Measurements from ENCODE around the gene POLR2L. TPM values are rescaled to one million over a fixed set of nuclear protein-coding genes. Genes with fewer than 3 reads are reported as not detected.

Gene POLR2L
- total RNA-seq, 2 experiments from 2014 or later, result 74.6 to 79.4 TPM

DNA sequence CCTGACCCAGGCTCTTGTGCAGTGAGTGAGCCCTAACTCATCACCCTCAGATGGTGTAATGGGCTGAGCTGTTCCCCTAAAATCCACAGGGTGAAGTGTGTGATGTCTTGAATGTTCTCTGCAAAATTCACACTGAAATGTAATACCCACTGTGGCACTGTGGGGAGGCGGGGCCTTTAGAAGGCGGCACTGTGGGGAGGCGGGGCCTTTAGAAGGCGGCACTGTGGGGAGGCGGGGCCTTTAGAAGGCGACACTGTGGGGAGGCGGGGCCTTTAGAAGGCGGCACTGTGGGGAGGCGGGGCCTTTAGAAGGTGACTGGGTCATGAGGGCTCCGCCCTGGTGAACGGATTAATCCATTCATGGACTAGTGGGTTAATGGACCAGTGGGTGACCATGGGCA, 35.2 kb upstream of the POLR2L start:
- POLR2A ChIA-PET, result no interaction called here

DNA sequence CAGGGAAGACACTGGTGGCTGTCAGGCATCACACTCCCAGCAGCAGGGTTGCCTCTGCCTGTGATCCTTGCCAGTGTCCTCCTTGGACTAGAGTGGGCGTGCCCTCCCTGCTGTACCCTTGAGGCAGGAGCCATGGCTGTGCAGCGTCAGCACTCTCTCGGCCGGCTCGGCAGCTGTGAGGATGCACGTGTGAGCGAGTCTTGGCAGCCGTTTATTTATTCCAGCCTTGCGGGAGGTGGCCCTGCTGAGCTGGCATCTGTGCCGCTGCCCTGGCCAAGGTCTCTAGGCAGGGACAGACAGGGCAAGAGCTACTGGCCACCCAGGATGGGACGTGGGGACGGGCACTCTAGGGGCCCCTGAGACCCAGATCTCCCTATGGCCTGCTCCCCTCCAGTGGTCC, 34.2 kb upstream of the POLR2L start:
- intact Hi-C loops (cut with DNase I, micrococcal nuclease), result no loop called here
- no peak overlapping the region for H3K4me3 Mint-ChIP-seq
- CTCF ChIA-PET, result no interaction called here

More for the DNA sequence above, 35.2 kb upstream of the POLR2L start:
- ATAC-seq, result peak; percentile 57
- Mint-ChIP-seq H3K4me3 (no peak overlapping the region), H3K27me3 (no peaks in the 10 kb centered on the region), H3K9me3 (ENCODE audit: low read depth) (no peaks in the 10 kb centered on the region), H3K4me1 (no peaks in the 10 kb centered on the region), H3K27ac (no peak overlapping the region), H3K36me3 (ENCODE audit: low read depth) (peaks cover 34% of the 10 kb centered on the region)
- DNase-seq, result peak; percentile 61
- intact Hi-C loops (cut with DNase I, micrococcal nuclease), result no loop called here
- CTCF ChIA-PET, result no interaction called here

DNA sequence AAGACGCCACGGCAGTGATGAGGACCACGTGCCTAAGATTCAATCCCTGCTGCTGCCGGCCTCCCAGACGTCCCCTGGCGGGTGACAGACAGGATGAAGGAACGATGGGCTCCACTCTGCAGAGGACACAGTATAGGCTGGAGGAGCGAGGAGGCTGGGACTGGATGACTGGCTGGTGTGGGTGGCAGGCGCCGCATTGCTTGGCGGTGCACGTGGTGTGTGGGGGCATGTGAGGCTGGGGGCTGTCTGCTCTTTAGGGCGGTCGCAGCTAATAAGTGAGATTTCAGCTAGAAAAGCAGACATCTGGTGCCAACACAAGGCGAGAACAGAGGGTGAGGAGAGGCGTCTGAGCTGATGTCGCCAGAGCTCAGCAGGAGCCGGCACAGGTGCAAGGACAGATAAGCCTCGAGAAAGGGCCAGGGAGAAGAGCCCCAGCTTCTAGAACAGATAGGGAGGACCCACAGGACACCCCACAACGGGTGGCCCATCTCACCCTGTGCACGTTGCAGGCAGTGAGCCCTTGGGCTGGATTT, 33.5 kb upstream of the POLR2L start:
- DNase-seq (no peak), ATAC-seq (no peak)
- no peaks in the 10 kb centered on the region for H3K4me1 Mint-ChIP-seq
- H3K27me3 Mint-ChIP-seq, result no peaks in the 10 kb centered on the region
- H3K27ac Mint-ChIP-seq, result no peak overlapping the region
- H3K36me3 Mint-ChIP-seq (ENCODE audit: low read depth), result peaks cover 28% of the 10 kb centered on the region
- intact Hi-C loops (cut with DNase I, micrococcal nuclease), result no loop called here
- ChIA-PET POLR2A (interaction anchor here (0.7 kb wide), 1 partner anchor 9 kb away, joined by 3 read pairs; no protein-coding TSS in a partner anchor), CTCF (no interaction called here)
- no peak overlapping the region for H3K4me3 Mint-ChIP-seq
- H3K9me3 Mint-ChIP-seq (ENCODE audit: low read depth), result no peaks in the 10 kb centered on the region

More for the DNA sequence above, 34.2 kb upstream of the POLR2L start:
- DNase-seq (no peak), ATAC-seq (no peak)
- POLR2A ChIA-PET, result interaction anchor here (0.7 kb wide), 1 partner anchor 10 kb away, joined by 3 read pairs; no protein-coding TSS in a partner anchor
- Mint-ChIP-seq H3K4me1 (no peaks in the 10 kb centered on the region), H3K27me3 (no peaks in the 10 kb centered on the region), H3K36me3 (ENCODE audit: low read depth) (peaks cover 29% of the 10 kb centered on the region), H3K27ac (no peak overlapping the region), H3K9me3 (ENCODE audit: low read depth) (no peaks in the 10 kb centered on the region)

DNA sequence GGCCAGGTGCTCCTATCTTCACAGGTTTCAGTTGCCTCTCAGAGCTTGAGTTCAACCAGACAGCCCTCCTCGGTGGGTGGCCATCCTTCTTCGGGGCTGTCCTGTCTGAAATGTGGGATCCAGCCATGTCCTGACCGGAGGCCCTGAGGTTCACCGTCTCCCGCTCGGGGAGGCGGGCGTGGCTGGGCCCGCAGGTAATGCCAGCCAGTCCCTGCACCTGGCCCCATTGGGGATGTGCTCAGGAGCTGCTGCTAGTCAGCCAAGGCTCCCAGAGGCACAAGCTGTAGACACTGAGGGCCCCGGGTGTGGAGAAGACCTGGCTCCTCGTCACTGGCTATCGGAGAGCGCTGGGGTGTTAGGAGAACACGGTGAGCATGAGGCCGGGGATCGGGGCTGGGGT, 32.9 kb upstream of the POLR2L start:
- DNase-seq (no peak), ATAC-seq (no peak)
- intact Hi-C loops (cut with DNase I, micrococcal nuclease), result no loop called here
- Mint-ChIP-seq H3K27ac (no peak overlapping the region), H3K9me3 (ENCODE audit: low read depth) (no peaks in the 10 kb centered on the region), H3K27me3 (no peaks in the 10 kb centered on the region), H3K4me3 (no peak overlapping the region), H3K4me1 (no peaks in the 10 kb centered on the region), H3K36me3 (ENCODE audit: low read depth) (peaks cover 24% of the 10 kb centered on the region)
- ChIA-PET POLR2A (no interaction called here), CTCF (no interaction called here)

DNA sequence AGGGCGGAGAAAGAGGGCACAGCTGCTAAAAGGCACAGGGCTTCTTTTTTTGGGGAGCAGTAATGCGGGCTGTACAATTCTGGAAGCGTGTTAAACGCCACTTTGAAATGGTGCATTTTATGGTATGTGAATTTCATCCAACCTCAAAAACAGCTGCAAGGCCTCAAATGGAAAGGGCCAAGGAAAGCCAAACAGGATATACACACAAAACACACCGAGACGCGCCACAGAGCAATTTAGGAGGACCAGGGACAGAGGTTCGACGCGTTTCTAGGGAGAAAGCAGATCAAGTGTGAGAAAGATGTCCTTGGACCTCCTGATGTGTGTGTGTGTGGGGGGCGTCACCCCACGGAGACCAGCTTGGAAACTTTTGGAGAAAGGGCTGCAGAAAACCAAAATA, 31.4 kb upstream of the POLR2L start:
- Mint-ChIP-seq H3K27ac (no peak overlapping the region), H3K36me3 (ENCODE audit: low read depth) (peaks cover 18% of the 10 kb centered on the region), H3K4me1 (no peaks in the 10 kb centered on the region), H3K4me3 (no peak overlapping the region), H3K27me3 (no peaks in the 10 kb centered on the region), H3K9me3 (ENCODE audit: low read depth) (no peaks in the 10 kb centered on the region)
- DNase-seq (no peak), ATAC-seq (no peak)
- intact Hi-C loops (cut with DNase I, micrococcal nuclease), result no loop called here
- CTCF ChIA-PET, result no interaction called here
- POLR2A ChIA-PET, result no interaction called here

DNA sequence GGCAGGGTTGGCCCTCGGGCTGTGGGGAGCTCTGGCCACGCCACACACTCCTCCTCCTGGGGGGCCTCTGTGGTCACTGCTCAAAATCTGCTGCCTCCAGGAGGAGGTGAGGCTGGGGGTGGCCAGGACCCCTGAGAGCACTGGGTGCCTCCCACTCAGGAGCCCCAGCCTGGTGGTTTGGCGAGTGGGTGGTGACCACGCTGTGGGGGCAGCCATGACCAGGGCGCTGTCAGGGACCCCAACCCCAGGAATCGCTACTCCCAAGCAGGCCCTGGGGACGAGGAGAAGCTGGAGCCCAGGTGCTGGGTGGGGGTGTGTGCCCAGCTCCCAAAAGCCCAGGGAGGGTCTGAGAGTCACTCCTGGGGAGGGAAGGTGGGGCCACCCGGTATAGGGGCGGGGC, 30.5 kb upstream of the POLR2L start:
- intact Hi-C loops (cut with DNase I, micrococcal nuclease), result no loop called here
- ChIA-PET POLR2A (no interaction called here), CTCF (no interaction called here)
- Mint-ChIP-seq H3K9me3 (ENCODE audit: low read depth) (no peaks in the 10 kb centered on the region), H3K4me3 (no peak overlapping the region), H3K4me1 (no peaks in the 10 kb centered on the region), H3K36me3 (ENCODE audit: low read depth) (peaks cover 16% of the 10 kb centered on the region), H3K27ac (no peak overlapping the region), H3K27me3 (no peaks in the 10 kb centered on the region)
- ATAC-seq (no peak), DNase-seq (no peak)

DNA sequence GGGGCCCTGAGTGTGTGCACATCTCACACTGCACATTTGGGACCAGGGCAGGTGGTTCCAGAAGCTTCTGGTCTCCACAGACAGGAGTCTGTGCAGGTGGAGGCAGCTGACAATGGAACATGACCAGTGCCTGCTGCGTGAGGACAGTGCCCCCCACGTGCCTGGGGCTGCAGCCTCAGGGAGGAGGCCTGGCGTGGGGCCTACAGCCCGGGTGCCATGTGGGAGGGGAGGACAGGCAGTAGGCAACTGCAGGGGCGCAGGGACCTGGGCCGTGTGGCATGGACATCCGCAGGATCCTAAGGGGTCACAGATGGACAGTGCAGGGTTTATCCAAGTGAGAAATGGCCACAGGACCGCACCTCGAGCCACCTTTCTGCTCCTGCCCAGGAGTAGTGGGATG, 29.1 kb upstream of the POLR2L start:
- Mint-ChIP-seq H3K27me3 (no peaks in the 10 kb centered on the region), H3K36me3 (ENCODE audit: low read depth) (peaks cover 10% of the 10 kb centered on the region), H3K4me3 (no peak overlapping the region), H3K9me3 (ENCODE audit: low read depth) (no peaks in the 10 kb centered on the region), H3K4me1 (no peaks in the 10 kb centered on the region), H3K27ac (no peak overlapping the region)
- ChIA-PET POLR2A (no interaction called here), CTCF (no interaction called here)
- DNase-seq (no peak), ATAC-seq (no peak)
- intact Hi-C loops (cut with DNase I, micrococcal nuclease), result no loop called here

DNA sequence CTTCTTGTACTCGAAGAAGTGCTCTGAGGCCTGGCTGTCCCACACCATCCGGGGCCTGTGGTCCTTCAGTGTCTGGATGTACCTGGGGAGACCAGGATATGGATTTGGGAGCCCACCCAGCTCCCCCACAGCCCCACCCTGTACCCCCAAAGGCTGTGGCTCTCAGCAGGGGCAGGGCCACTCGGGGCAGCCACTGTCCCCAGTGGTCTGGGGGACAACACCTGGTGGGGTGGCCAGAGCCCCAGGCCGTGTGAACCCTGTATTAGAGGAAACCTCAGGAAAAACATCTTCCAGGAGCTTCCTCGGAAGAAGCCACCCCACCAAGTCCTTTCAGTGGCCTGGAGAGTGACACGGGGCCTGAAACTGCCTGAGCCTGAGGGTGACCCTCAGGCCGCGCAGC, 28.1 kb upstream of the POLR2L start:
- ATAC-seq, result no peak
- H3K27ac Mint-ChIP-seq, result no peak overlapping the region
- CTCF ChIA-PET, result interaction anchor here (0.6 kb wide), 1 partner anchor 121 kb away, joined by 3 read pairs; no protein-coding TSS in a partner anchor
- intact Hi-C loops (cut with DNase I, micrococcal nuclease), result no loop called here
- no peaks in the 10 kb centered on the region for H3K27me3 Mint-ChIP-seq
- peaks cover 8% of the 10 kb centered on the region for H3K36me3 Mint-ChIP-seq (ENCODE audit: low read depth)
- POLR2A ChIA-PET, result no interaction called here
- H3K4me3 Mint-ChIP-seq, result no peak overlapping the region
- no peaks in the 10 kb centered on the region for H3K4me1 Mint-ChIP-seq
- H3K9me3 Mint-ChIP-seq (ENCODE audit: low read depth), result no peaks in the 10 kb centered on the region
- no peak for DNase-seq

DNA sequence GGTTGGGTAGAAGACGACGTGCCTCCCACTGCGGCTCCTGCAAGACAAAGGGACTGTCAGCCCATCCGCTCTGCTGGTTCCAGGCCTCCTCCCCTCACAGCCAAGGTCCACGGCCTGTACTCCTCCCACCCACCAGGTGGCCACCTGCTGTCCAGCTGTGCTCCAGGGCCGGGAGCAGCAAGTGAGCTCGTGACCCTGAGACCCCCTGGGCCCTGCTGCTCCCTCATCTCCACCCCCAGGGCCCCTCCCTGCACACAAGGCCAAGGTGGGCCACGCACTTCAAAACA, 27.7 kb upstream of the POLR2L start:
- ChIA-PET POLR2A (no interaction called here), CTCF (interaction anchor here (0.6 kb wide), 1 partner anchor 120 kb away, joined by 3 read pairs; no protein-coding TSS in a partner anchor)
- Mint-ChIP-seq H3K27ac (no peak overlapping the region), H3K9me3 (ENCODE audit: low read depth) (no peaks in the 10 kb centered on the region), H3K4me3 (no peak overlapping the region), H3K36me3 (ENCODE audit: low read depth) (peaks cover 8% of the 10 kb centered on the region), H3K27me3 (no peaks in the 10 kb centered on the region), H3K4me1 (no peaks in the 10 kb centered on the region)
- intact Hi-C loops (cut with DNase I, micrococcal nuclease), result no loop called here
- ATAC-seq (no peak), DNase-seq (no peak)

DNA sequence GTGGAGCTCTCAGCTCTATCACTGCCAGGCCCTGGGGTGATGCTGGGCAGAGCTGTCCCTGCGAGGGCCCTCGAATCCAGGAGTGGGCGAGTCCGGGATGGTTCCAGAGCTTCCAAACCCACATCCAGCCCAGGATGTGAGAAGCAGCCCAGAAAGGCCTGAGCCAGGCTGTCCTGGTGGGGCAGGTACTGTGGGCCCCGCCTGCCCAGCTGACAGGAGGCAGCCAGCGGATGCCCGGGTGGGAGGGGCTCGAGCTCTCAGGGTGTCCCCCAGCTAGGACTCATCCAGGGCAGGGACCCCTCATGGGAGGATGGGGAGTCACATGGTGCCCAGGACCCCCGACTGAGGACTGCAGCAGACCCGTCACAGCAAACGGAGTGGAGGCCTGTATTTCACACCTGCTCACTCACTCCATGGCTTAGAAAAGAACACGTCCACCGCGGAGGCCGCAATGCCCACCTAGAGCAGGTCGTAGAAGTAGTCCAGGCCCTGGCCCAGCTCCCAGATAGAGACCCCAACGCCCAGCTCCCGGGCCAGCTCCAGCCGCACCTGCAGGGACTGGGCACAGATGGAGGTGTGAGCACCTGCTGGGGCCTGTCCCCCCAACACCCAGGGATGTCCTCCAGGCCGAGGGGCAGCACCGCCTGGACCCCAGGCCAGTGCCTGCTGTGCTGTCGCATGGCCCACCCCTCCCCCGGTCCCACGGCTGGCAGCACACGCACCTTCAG, 27.2 kb upstream of the POLR2L start:
- CTCF ChIA-PET, result interaction anchor here (0.6 kb wide), 1 partner anchor 22 kb away, joined by 3 read pairs; no protein-coding TSS in a partner anchor
- peaks cover 7% of the 10 kb centered on the region for H3K36me3 Mint-ChIP-seq (ENCODE audit: low read depth)

DNA sequence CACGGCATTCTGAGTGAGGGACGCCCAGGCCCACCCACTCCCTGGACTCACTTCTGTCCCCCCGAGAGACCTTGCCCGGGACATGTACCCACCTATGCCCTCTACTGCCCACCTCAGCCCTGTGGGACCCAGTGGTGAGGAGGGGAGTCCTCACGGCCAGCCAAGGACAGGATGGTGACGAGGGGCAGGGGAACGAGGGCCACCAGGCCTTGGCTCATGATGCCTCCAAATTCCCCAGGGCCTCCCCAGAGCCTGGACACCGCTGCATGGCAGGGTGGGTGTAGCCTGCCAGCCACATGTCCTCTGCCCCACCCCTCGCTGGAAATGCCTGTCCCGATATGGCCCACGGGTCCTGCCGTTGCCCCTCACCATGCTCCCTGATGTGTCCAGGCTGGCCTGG, 26.5 kb upstream of the POLR2L start:
- Mint-ChIP-seq H3K4me1 (no peaks in the 10 kb centered on the region), H3K4me3 (no peak overlapping the region), H3K27ac (no peak overlapping the region), H3K9me3 (ENCODE audit: low read depth) (no peaks in the 10 kb centered on the region), H3K27me3 (no peaks in the 10 kb centered on the region), H3K36me3 (ENCODE audit: low read depth) (peaks cover 4% of the 10 kb centered on the region)
- no peak for ATAC-seq
- CTCF ChIA-PET, result no interaction called here
- no peak for DNase-seq
- POLR2A ChIA-PET, result no interaction called here
- intact Hi-C loops (cut with DNase I, micrococcal nuclease), result no loop called here

More for the DNA sequence above, 27.2 kb upstream of the POLR2L start:
- DNase-seq (no peak), ATAC-seq (no peak)
- intact Hi-C loops (cut with DNase I, micrococcal nuclease), result no loop called here
- Mint-ChIP-seq H3K27ac (no peak overlapping the region), H3K9me3 (ENCODE audit: low read depth) (no peaks in the 10 kb centered on the region), H3K4me3 (no peak overlapping the region), H3K27me3 (no peaks in the 10 kb centered on the region), H3K4me1 (no peaks in the 10 kb centered on the region)
- POLR2A ChIA-PET, result no interaction called here

DNA sequence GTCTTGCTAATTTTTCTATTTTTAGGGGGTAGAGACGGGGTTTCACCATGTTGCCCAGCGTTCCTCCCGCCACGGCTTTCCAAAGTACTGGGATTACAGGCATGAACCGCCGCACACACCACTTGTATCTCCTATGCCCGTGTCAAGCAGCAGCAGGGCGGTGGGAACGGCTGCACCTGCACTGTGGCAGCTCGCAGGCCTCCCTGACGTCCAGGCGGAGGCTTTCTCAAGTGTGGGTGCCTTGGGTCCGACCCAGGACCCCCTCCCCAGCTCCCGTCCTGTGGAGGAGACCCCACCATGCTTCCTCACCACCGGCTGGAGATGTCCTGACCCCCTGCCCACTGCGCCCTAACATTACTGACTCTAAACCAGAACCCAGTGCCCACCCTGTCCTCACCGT, 26.1 kb upstream of the POLR2L start:
- ATAC-seq (no peak), DNase-seq (no peak)
- Mint-ChIP-seq H3K4me3 (no peak overlapping the region), H3K9me3 (ENCODE audit: low read depth) (no peaks in the 10 kb centered on the region), H3K27me3 (no peaks in the 10 kb centered on the region), H3K4me1 (no peaks in the 10 kb centered on the region), H3K36me3 (ENCODE audit: low read depth) (peaks cover under 1% of the 10 kb centered on the region), H3K27ac (no peak overlapping the region)
- intact Hi-C loops (cut with DNase I, micrococcal nuclease), result no loop called here
- ChIA-PET POLR2A (no interaction called here), CTCF (interaction anchor here (0.6 kb wide), 1 partner anchor 913 kb away, joined by 4 read pairs; no protein-coding TSS in a partner anchor)
